Body of pancreas (tissue), 4 donors: Measurements from ENCODE around the gene OSMR. TPM values are rescaled to one million over a fixed set of nuclear protein-coding genes. Genes with fewer than 3 reads are reported as not detected.

Experiments used
- ATAC-seq: fragments of 150-250 bp; one replicate; pipeline ENCODE4 v1.9.1; 2016
- DNase-seq, 4 donors: peaks; one replicate each; pipeline ENCODE4 v3.0.0-alpha.2; 2019
- H3K27ac ChIP-seq, 4 donors: fragments of 200-600 bp; sonication (generic); 1 replicate in 3 of 4; 2 replicates in 1 of 4; pipeline versions ENCODE4 v1.5.1 to v1.6.1; 2016 to 2019; ENCODE audit warnings: mild to moderate bottlenecking in 1 of 4, mixed read lengths in 1 of 4, moderate library complexity in 1 of 4
- H3K27me3 ChIP-seq, 2 donors: fragments of 200-600 bp; sonication (generic); one replicate each; pipeline ENCODE4 v1.6.0; 2016; ENCODE audit warnings: mild to moderate bottlenecking in 1 of 2
- H3K36me3 ChIP-seq, 2 donors: fragments of 200-600 bp; sonication (generic); replicated peaks in 1 of 2; 2 replicates each; pipeline ENCODE4 v1.5.1; 2016; ENCODE audit warnings: low read depth in 2 of 2; ENCODE audit not compliant: insufficient read depth in 1 of 2
- H3K4me1 ChIP-seq: fragments of 200-600 bp; sonication (generic); one replicate; pipeline ENCODE4 v1.6.0; 2016
- H3K4me3 ChIP-seq, 2 donors: fragments of 200-600 bp; sonication (generic); 1 replicate in 1 of 2; 2 replicates in 1 of 2; pipeline ENCODE4 v1.5.1; 2016 to 2019
- H3K9me3 ChIP-seq, 3 donors: fragments of 200-600 bp; sonication (generic); 1 replicate in 2 of 3; 2 replicates in 1 of 3; pipeline ENCODE4 v1.5.1; 2016
- CTCF ChIP-seq, 7 experiments: fragments of 450-650 bp in 4 of 7; fragments of 200-600 bp in 3 of 7; sonication (generic) in 3 of 7; IDR thresholded peaks; one replicate each; pipeline ENCODE4 v1.5.1; 2016 to 2019; ENCODE audit warnings: antibody characterized with exemption in 7 of 7
- POLR2A ChIP-seq, 3 donors: fragments of 450-650 bp; IDR thresholded peaks; one replicate each; pipeline ENCODE4 v1.6.1; 2016; ENCODE audit warnings: antibody characterized with exemption in 3 of 3, mild to moderate bottlenecking in 2 of 3
- WGBS, 2 donors: methylation state at CpG; one replicate each; pipeline ENCODE4 v1.1.5; 2017; 5-methylcytosine and 5-hydroxymethylcytosine counted together
- intact Hi-C: fragments of 100-400 bp; cut with DNase I; formaldehyde crosslinking; loops from one replicate; pipeline ENCODE4 v1.15.1; 2023
- total RNA-seq, 2 donors: library from RNA; depleted of rRNA; stranded (reverse); fragments of >200 nt; gene quantifications; one replicate each; pipeline ENCODE4 v1.1.0, GENCODE V29; 2016

OSMR gene
- total RNA-seq, 2 donors from 2014 or later: 11.7 to 22.4 TPM

DNA sequence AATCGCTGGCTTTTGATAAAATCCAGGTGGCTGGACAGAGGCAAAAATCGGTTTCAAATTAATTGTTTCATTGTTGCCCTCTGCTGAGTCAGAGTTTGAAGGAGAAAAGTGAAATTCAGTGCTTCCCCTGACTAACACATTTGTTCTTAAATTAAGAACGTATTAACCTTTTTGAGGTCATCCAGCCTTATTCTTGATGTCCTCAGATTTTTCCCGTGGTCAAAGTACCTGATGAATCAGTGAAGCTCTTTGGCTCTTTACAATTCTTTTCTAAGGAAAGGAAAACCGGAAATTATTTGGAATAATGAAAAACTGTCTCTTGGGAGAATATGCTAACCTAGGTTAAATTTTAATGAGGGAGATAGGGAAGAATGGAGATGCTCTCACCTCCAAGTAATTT, 21.6 kb downstream of the OSMR start:
- WGBS, 2 donors: 65 to 74% methylated on average over 5 of the region's 5 CpGs

GRCh38 chr5:38870595-38870994, 24.8 kb downstream of the OSMR start:
- Histone ChIP-seq H3K27ac (no peak overlapping the region), H3K27me3 (no peaks in the 10 kb centered on the region), H3K9me3 (no peaks in the 10 kb centered on the region), H3K4me3 (no peak overlapping the region), H3K36me3 (peaks cover 0 to 2% of the 10 kb centered on the region in 2 donors), H3K4me1 (peaks cover 6% of the 10 kb centered on the region)
- no peak for ATAC-seq
- no peak for DNase-seq
- intact Hi-C loops: no loop called here
- TF ChIP-seq POLR2A (IDR thresholded peaks at IDR 0.05) (no peak), CTCF (IDR thresholded peaks at IDR 0.05) (no peak)
- WGBS, 2 donors: 67 to 95% methylated on average over 1 of the region's 1 CpG

More for the DNA sequence above, 21.6 kb downstream of the OSMR start:
- intact Hi-C loops: no loop called here
- DNase-seq (no peak), ATAC-seq (no peak)
- Histone ChIP-seq H3K4me3 (no peak overlapping the region), H3K27me3 (no peaks in the 10 kb centered on the region), H3K9me3 (peaks cover 0 to 11% (median 0%) of the 10 kb centered on the region in 3 donors), H3K4me1 (peaks cover 6% of the 10 kb centered on the region), H3K27ac (no peak overlapping the region), H3K36me3 (peaks cover 0 to 2% of the 10 kb centered on the region in 2 donors)
- TF ChIP-seq POLR2A (IDR thresholded peaks at IDR 0.05) (no peak), CTCF (IDR thresholded peaks at IDR 0.05) (no peak)

DNA sequence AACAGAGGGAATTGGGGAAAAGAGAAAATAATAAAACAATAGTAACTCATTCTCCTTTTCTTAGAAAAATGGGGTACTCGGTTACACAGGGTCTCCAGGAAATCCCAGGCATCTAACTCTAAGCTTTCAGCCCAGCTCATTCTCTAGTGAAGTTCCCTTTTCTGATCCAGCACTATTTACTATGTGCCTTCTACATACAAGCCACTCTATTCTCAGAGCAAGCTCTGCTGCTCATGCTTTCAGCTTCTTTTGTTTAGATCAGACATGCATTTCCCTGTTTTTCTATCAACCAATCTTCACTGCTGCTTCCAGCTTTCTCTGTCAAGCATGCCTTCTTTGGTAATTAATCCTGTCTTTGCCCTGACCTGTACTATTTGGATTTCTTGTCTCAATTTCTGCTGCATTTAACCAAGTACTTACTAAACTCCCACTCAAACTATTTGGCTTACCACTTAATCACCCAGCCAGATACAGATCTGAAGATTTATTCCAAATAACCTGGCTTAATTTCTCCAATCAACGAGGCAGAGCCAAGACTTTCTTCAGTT, 25.3 kb downstream of the OSMR start:
- WGBS, 2 donors: 32 to 36% methylated on average over 2 of the region's 2 CpGs
- Histone ChIP-seq H3K9me3 (no peaks in the 10 kb centered on the region), H3K27me3 (no peaks in the 10 kb centered on the region), H3K4me1 (peaks cover 6% of the 10 kb centered on the region), H3K36me3 (peaks cover 0 to 2% of the 10 kb centered on the region in 2 donors), H3K4me3 (no peak overlapping the region), H3K27ac (no peak overlapping the region)
- TF ChIP-seq POLR2A (IDR thresholded peaks at IDR 0.05) (no peak), CTCF (IDR thresholded peaks at IDR 0.05) (no peak)
- no peak for DNase-seq
- no peak for ATAC-seq
- intact Hi-C loops: no loop called here

DNA sequence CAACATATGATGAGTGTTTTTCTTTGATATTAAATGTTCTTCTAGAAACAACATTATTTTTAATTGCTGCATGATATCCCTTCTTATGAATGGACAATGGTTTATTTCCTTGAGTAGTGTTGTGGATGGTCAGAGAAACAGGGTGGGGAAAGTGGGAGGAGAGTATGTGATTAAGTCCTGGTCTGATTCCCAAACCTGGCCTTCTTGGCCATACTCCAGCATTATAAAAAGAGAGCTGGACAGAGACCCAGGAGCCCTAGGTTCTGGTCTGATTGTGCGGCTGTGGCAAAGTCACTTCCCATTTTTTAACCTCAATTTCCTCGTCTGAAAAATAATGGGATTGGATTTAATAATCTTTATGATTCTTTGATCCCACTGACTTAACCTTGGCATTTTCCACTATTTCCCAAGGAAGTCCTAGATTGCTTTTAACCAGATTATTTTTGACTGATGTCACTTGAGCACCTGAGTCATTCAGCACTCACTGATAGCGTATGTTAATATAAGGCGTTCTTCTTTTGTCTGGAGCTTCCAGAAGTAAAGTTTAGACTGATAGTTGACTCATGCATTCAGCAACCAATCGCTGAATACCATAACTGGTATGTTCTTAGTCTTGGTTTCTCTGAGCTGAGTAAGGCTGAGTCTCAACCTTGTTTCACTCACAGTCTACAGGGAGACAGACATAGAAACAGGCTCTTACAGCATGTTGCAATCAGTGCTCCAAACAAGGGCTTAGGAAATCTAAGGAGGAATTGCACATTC, 26.2 kb downstream of the OSMR start:
- H3K36me3 ChIP-seq: peaks cover 0 to 2% of the 10 kb centered on the region in 2 donors
- intact Hi-C loops: no loop called here
- TF ChIP-seq POLR2A (IDR thresholded peaks at IDR 0.05) (no peak), CTCF (IDR thresholded peaks at IDR 0.05) (no peak)
- peak; percentile 48 for ATAC-seq
- H3K9me3 ChIP-seq: no peaks in the 10 kb centered on the region
- DNase-seq: no peak
- no peak overlapping the region for H3K4me3 ChIP-seq
- H3K27ac ChIP-seq: peak overlapping the region in 1 of 4 donors; percentile 2
- no peaks in the 10 kb centered on the region for H3K27me3 ChIP-seq
- 48 to 65% methylated on average over 5 of the region's 5 CpGs for WGBS, 2 donors
- peaks cover 6% of the 10 kb centered on the region for H3K4me1 ChIP-seq
